GM19468 (cell line): ENCODE results near the gene CAMK1.

Source experiments
- ATAC-seq: cut with Tn5 transposase; IDR thresholded peaks from one replicate; pipeline ENCODE4 v1.9.1; 2021; ENCODE audit warnings: mild to moderate bottlenecking, moderate library complexity, moderate number of reproducible peaks; ENCODE audit not compliant: unreplicated experiment; ENCODE audit errors: extremely low read depth

Gene CAMK1

GRCh38 chr3:9769426-9770275, at the start of gene CAMK1:
TSS of gene CAMK1 (minus strand) at chr3:9769947. CDS start at chr3:9767749, 2,198 bp downstream.
- ATAC-seq, result no peak

- no peak for ATAC-seq
Observed at GRCh38 chr3:9818666-9819335, 49.1 kb upstream of the CAMK1 start.

GRCh38 chr3:9817436-9817835, 47.7 kb upstream of the CAMK1 start:
- ATAC-seq, result no peak

GRCh38 chr3:9815986-9816385, 46.2 kb upstream of the CAMK1 start:
- ATAC-seq, result no peak

GRCh38 chr3:9812870-9813483, 43.2 kb upstream of the CAMK1 start:
- no peak for ATAC-seq

GRCh38 chr3:9810846-9811245, 41.1 kb upstream of the CAMK1 start:
- no peak for ATAC-seq

- no peak for ATAC-seq
Observed at GRCh38 chr3:9810433-9810770, 40.7 kb upstream of the CAMK1 start.

- peak; percentile 38 for ATAC-seq
Observed at GRCh38 chr3:9809615-9810432, 40.1 kb upstream of the CAMK1 start, which contains the start of gene TTLL3. TSS of gene TTLL3 (plus strand) at chr3:9810262. CDS start at chr3:9810662, 400 bp downstream.

- ATAC-seq, result no peak
Observed at GRCh38 chr3:9809239-9809614, 39.5 kb upstream of the CAMK1 start.

GRCh38 chr3:9808345-9809037, 38.7 kb upstream of the CAMK1 start:
- ATAC-seq, result peak; percentile 27

- ATAC-seq, result no peak
Observed at GRCh38 chr3:9807981-9808344, 38.2 kb upstream of the CAMK1 start.

GRCh38 chr3:9806688-9807589, 37.2 kb upstream of the CAMK1 start:
- ATAC-seq, result no peak

- ATAC-seq, result no peak
Observed at GRCh38 chr3:9806137-9806536, 36.4 kb upstream of the CAMK1 start.

- no peak for ATAC-seq
Observed at GRCh38 chr3:9804996-9805395, 35.2 kb upstream of the CAMK1 start.

- no peak for ATAC-seq
Observed at GRCh38 chr3:9803494-9803893, 33.7 kb upstream of the CAMK1 start.

GRCh38 chr3:9800529-9800928, 30.8 kb upstream of the CAMK1 start:
- no peak for ATAC-seq

GRCh38 chr3:9797196-9797945, 27.6 kb upstream of the CAMK1 start:
- no peak for ATAC-seq

GRCh38 chr3:9795207-9795606, 25.5 kb upstream of the CAMK1 start:
- no peak for ATAC-seq
